Stimulated activated naive CD8-positive, alpha-beta T cell treated with anti-CD3 and anti-CD28 coated beads, Interleukin-15, Interleukin-2, amounts not matched to agents 100 ng/mL and 50 ng/mL, for 24 hours (primary cell): ENCODE measurements around the gene SMIM1.

ENCODE experiments used
- H3K27ac Mint-ChIP-seq: one replicate; pipeline ENCODE4 v1.8.0; 2021; ENCODE audit warnings: mild to moderate bottlenecking, mixed read lengths
- H3K27me3 Mint-ChIP-seq: one replicate; pipeline ENCODE4 v1.8.0; 2021; ENCODE audit warnings: mixed read lengths
- H3K36me3 Mint-ChIP-seq: one replicate; pipeline ENCODE4 v1.8.0; 2021; ENCODE audit warnings: low read depth, mixed read lengths
- H3K4me1 Mint-ChIP-seq: one replicate; pipeline ENCODE4 v1.8.0; 2021; ENCODE audit warnings: low read depth, mixed read lengths
- H3K4me3 Mint-ChIP-seq: one replicate; pipeline ENCODE4 v1.8.0; 2021; ENCODE audit warnings: mild to moderate bottlenecking, mixed read lengths
- H3K9me3 Mint-ChIP-seq: one replicate; pipeline ENCODE4 v1.8.0; 2021; ENCODE audit warnings: mixed read lengths

The SMIM1 gene

DNA sequence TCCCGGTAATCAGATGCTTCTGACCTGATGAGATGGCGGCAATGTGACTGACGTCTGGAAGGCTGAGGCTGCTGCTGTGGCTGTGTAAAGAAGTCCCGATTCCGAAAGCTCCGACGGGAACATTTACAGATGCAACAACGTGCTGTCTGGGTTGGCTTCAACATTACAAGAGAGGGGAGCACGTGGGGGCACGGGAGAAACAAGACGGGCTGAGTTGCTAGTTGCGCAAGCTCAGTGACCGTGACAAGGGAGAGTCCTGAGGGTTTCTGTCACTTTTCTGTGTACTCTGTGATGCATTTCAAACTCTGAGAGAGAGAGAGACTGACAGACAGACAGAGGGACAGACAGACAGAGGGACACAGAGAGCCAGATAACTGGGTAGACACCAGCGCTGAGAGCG is 49.4 kb downstream of the SMIM1 start:
- Mint-ChIP-seq H3K9me3 (no peaks in the 10 kb centered on the region), H3K4me1 (no peaks in the 10 kb centered on the region), H3K27ac (no peak overlapping the region), H3K4me3 (no peak overlapping the region), H3K27me3 (no peaks in the 10 kb centered on the region), H3K36me3 (peaks cover 41% of the 10 kb centered on the region)

- H3K27me3 Mint-ChIP-seq, result no peaks in the 10 kb centered on the region
- H3K27ac Mint-ChIP-seq, result no peak overlapping the region
- no peaks in the 10 kb centered on the region for H3K4me1 Mint-ChIP-seq
- peaks cover 41% of the 10 kb centered on the region for H3K36me3 Mint-ChIP-seq
- H3K9me3 Mint-ChIP-seq, result no peaks in the 10 kb centered on the region
- no peak overlapping the region for H3K4me3 Mint-ChIP-seq
Observed at GRCh38 chr1:3822421-3822820, 49.9 kb downstream of the SMIM1 start.

GRCh38 chr1:3824650-3825049 is 52.1 kb downstream of the SMIM1 start:
- Mint-ChIP-seq H3K27me3 (no peaks in the 10 kb centered on the region), H3K36me3 (peaks cover 43% of the 10 kb centered on the region), H3K4me1 (no peaks in the 10 kb centered on the region), H3K4me3 (no peak overlapping the region), H3K9me3 (no peaks in the 10 kb centered on the region), H3K27ac (no peak overlapping the region)

DNA sequence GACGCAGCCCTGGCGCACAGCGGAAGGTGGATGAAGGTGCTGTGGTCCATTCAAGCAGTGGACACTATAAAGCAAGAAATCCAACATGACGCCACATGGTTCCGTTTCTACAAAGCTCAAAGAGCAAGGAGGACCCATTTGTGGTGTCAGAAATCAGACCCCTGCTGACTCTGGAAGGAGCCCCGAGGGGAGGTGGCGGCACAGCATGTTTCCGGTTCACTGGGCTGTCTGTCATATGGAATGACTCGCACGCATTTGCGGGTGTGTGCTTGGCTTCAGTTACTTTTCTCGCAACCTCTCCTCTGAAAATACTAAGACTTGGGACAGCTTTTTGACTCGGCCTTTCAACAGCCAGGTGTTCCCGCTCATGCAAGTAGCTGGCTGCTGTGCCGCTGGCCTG is 52.8 kb downstream of the SMIM1 start:
- H3K4me1 Mint-ChIP-seq, result no peaks in the 10 kb centered on the region
- no peak overlapping the region for H3K27ac Mint-ChIP-seq
- H3K36me3 Mint-ChIP-seq, result peaks cover 43% of the 10 kb centered on the region
- no peaks in the 10 kb centered on the region for H3K9me3 Mint-ChIP-seq
- H3K4me3 Mint-ChIP-seq, result no peak overlapping the region
- H3K27me3 Mint-ChIP-seq, result no peaks in the 10 kb centered on the region
